Activated T-cell treated with anti-CD3 and anti-CD28 coated beads, Interleukin-2, amount 50 U/mL, for 48 hours (primary cell): ENCODE measurements around the gene RNF5.
"Not testable (repeated sequence)": the region's sequence is repeated elsewhere in the genome, so short reads cannot be mapped to it uniquely, and the experiment has no call there.

Source experiments
- DNase-seq, 2 experiments: peaks; one replicate each; pipeline ENCODE4 v3.0.0-alpha.2; 2020

RNF5 gene

GRCh38 chr6:32190911-32191677 is 12.9 kb downstream of the RNF5 start:
- peak; percentile 28 to 31 for DNase-seq

- DNase-seq: peak; percentile 38 to 39
Measured at GRCh38 chr6:32191696-32192607, 13.7 kb downstream of the RNF5 start.

DNA sequence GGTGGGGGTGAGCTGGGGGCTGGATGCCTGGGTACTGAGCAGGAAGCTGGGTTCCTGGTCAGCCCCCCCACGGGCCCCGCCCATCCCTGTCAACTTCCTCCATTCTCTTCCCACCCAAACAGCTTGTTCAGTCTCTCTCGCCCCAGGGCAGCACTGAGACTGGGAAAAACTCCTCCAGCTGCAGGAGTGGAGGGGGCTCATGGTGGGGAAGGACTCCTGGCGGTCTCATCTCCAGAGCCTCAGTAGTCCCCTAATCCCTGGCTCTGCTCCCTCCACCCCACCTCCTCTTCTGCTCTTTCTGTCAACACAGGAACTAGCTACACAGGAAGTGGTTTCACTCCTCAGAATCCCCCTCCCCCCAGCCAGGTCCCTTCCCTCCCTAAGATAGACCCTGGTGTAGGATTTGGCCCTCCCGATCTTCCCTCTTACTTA is 14.4 kb downstream of the RNF5 start, which contains the start of gene GPSM3:
GPSM3 (minus strand) TSS at position 36 of the 432 bp plus-strand sequence. CDS start 130 bp downstream, outside the sequence.
- DNase-seq: peak; percentile 63 to 70

DNA sequence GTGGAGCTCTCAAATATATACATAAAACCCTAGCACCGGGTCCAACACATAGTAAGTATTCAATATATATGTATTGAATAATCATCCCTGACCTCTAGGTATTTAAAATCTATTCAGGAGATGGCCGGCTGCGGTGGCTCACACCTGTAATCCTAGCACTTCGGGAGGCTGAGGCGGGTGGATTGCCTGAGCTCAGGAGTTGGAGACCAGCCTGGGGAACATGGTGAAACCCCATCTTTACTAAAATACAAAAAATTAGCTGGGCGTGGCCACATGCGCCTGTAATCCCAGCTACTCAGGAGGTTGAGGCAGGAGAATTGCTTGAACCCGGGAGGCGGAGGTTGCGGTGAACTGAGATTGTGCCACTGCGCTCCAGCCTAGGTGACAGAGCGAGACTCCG is 14.9 kb downstream of the RNF5 start:
- peak in 1 of 2 experiments; percentile 23 for DNase-seq

GRCh38 chr6:32194388-32194787 is 16.2 kb downstream of the RNF5 start:
- DNase-seq: no peak

- peak; percentile 51 to 63 for DNase-seq
Measured at GRCh38 chr6:32194825-32195651, 16.8 kb downstream of the RNF5 start.

DNA sequence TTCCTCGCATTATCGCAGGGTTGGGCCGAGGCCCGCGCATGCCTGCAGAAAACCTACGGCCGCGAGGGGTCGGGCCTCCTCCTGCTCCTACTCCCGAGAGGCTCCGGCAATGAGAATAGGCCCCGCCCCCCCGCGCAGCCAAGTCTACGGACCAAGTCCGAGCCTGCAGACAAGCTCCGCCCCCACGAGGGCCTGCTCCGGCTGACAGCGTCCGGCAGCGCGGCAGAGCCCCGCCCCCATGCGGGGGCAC is 17.4 kb downstream of the RNF5 start:
- DNase-seq: peak; percentile 100

DNA sequence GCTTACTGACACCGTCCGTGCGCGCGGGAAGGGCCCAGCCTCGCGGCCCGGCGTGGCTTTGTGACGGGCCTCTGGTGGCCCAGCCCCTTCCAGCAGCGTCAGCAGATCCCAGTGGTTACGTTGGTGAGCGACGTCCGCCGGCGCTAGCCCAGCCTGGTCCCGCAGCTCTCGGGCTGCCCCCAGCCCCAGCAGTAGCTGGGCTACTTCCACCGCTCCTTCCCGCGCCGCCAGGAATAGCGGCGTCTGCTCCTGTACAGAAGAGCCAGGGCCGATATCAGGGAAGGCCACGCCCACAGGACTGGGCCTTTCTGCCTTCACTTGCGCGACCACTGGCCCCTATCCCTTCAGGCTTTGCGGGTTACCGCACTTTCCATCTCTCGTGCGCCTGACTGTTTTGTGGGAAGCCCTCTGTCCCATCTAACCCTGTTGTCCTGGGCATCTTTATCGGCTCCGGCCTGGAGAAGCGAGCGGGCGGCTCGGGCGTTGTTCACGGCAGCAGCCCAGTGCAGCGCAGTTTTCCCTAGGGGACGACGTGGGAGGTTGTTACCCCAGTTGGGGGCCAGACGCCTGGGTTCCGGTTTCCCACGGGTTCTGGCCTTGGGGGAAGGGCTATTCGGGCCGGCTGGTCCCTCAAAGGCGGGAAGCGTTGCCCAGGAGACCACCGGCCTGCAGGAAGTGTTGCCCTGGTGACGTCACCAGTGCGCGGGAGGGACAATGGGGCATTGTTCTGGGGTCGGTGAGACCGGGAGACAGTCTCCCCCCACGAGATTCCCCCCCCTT is 17.9 kb downstream of the RNF5 start:
- peak; percentile 80 to 82 for DNase-seq

- peak in 1 of 2 experiments; percentile 20 for DNase-seq
Measured at GRCh38 chr6:32196682-32197616, 18.7 kb downstream of the RNF5 start.

GRCh38 chr6:32198345-32198696 is 20.1 kb downstream of the RNF5 start:
- DNase-seq: no peak

DNA sequence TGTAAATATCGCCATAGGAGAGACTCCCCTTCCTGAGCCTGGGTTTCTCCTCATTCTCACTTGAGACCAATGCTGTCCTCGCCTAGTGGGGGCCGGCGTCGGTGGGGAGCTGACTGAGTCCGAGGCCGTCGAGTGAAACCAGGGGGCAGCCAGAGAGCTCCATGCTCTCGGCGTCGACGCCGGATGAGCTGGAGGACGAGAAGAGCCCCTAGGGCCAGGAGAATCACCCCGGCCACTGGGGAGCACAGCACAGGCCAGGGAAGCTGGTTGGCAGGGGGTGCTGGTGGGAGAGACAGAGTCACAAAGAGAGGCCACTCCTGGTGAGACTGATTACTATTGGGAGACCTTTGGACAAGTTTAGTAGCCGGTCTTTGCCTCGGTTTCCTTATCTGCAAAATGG is 20.7 kb downstream of the RNF5 start:
- no peak for DNase-seq

DNA sequence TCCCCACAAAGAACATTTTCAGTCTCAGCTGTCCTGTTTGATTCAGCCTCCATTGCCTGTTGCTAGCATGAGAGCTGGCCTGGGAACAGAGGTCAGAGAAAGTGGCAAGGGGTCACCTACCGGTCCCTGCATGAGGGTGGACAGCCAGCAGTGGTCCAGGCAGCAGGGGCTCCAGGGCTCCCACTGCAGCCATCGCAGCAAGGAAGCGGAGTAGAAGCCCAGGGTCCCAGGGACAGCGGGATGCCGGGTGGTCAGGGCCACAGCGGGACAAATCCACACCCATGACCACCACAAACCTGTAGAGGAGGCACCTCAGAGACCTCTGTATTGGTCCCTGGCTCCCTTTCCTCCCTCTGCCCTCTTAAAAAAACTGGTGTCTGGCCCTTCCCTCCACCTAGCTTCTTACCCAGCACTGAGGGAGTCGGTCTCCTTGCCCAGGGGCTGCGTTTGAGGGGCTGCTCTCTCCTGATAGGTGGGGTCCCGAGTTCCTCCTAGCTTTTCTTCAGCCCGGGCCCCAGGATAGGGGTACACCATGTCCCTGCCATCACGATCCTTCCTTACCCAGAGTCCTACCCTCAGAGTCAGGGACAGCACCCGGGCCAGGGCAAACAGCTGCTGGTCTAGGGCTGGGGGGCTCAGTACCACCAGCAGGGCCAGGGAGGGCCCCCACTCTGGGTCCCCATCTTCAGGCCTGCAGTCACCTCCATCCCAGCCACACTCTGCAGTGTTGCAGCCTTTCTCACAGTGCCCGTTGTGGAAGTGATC is 22.7 kb downstream of the RNF5 start:
- no peak for DNase-seq

GRCh38 chr6:32202186-32202585 is 24.0 kb downstream of the RNF5 start:
- no peak for DNase-seq

DNA sequence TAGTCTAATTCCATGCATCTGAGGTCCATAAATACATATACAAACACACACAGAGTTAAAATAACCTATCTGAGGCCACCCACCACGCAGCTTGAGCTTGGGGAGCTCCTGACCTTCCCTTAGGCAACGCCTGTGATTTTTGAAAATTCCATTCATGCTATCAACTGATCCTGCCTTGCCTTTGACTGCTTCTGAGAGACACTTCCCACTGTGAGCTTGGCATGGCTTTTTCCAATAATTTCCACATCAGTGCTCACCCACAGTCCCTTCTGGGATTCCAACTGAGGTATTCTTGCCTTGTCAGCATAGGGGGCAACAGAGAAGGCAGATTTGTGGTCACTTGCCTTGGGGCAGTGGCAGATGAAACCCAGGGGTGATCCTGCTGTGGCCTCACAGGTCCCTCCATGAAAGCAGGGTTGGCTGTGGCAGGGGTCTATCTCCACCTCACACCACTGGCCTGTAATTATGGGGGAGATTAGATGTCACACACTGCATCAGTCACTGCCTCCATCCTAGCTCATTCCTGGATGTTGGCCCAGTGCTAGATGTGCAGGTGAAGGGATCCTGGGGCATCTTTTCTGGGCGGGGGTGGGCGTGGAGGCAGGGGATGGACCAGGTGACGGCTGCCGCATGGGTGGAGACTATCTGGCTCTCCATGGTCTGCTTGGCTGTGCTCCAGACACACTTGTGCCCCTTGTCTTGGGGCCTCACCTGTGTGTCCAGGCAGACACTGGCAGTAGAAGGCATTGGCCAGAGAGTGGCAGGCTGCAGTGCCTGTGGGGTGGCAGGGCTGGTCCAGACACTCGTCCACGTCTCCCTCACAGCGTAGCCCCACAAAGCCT is 25.4 kb downstream of the RNF5 start:
- DNase-seq: no peak

- no peak for DNase-seq
Measured at GRCh38 chr6:32204268-32204715, 26.1 kb downstream of the RNF5 start.

- DNase-seq: no peak
Measured at GRCh38 chr6:32208996-32209395, 30.8 kb downstream of the RNF5 start.

GRCh38 chr6:32210191-32210601 is 32.0 kb downstream of the RNF5 start:
- DNase-seq: no peak

DNA sequence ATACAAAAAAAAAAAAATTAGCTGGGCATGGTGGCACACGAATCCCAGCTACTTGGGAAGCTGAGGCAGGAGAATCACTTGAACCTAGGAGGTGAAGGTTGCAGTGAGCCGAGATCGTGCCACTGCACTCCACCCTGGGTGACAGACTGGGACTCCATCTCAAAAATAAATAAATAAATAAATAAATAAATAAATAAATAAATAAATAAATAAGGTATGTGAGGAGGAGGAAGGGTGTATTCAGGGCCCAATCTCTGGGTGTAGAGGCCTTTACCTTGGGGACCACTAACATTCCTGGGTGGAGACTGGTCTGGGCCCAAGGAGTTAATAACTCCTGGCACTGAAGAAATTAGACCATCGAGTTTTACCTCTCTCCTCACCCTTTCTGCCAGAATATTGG is 33.2 kb downstream of the RNF5 start:
- DNase-seq: not testable (repeated sequence)

DNA sequence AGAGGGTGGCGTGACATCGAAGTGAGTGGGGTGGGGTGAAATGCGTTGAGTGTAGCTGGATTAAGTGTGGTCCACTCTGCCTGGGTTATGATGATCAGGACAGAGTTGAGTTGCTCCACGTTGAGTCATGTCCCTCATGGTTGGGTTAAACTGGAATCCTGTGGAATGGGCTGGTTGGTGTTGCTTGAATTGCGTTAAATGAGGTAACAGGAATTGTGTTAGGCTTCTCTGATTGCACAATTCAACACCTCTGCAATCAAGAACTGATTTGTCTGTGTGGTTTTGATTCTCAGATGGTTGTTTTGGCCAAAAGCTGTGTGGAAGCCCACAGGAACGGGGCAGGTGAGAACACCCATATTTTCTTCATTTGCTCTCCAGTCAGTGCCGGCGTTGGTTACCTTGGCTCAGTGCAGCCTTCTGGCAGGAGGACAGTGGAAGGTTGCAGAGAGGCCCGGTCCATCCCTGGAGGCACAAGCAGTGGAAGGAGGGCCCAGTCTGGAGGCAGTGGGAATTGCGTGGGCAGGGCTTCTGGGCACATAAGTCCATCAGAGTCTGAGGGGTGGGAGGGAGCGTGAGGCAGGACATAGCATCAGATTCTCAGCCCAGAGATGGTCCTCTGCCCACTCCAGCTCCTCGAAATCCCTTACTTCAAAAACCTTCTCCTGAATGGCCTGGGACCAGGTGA is 34.0 kb downstream of the RNF5 start:
- DNase-seq: no peak
